Right lung (tissue), 5 donors: ENCODE measurements around the gene IL1RAP. TPM values are rescaled to one million over a fixed set of nuclear protein-coding genes. Genes with fewer than 3 reads are reported as not detected.
"Not testable (repeated sequence)": the region's sequence is repeated elsewhere in the genome, so short reads cannot be mapped to it uniquely, and the experiment has no call there.

Source experiments
- DNase-seq, 2 donors: peaks; one replicate each; pipeline ENCODE4 v3.0.0-alpha.2; 2013
- polyA plus RNA-seq, 5 donors: library from polyadenylated mRNA; unstranded; fragments of 120-200 nt; gene quantifications; one replicate each; pipeline versions ENCODE4 v1.2.1 to v1.2.3, GENCODE V29; 2013; ENCODE audit warnings: inconsistent platforms in 1 of 5, low replicate concordance in 1 of 5; ENCODE audit not compliant: insufficient read length in 5 of 5, insufficient read depth in 1 of 5

IL1RAP gene
- polyA plus RNA-seq, 5 donors: 15.6 to 28.6 (median 21.2) TPM

- no peak for DNase-seq
These were observed 8.4 kb upstream of the IL1RAP start for GRCh38 chr3:190505381-190506003.

GRCh38 chr3:190506271-190506670, 7.6 kb upstream of the IL1RAP start:
- no peak for DNase-seq

GRCh38 chr3:190512666-190513065, 1.2 kb upstream of the IL1RAP start:
- no peak for DNase-seq

GRCh38 chr3:190514413-190515153, 698 bp downstream of the IL1RAP start:
- peak; percentile 48 to 56 for DNase-seq

GRCh38 chr3:190516416-190516815, 2.5 kb downstream of the IL1RAP start:
- DNase-seq: no peak

GRCh38 chr3:190517687-190518086, 3.8 kb downstream of the IL1RAP start:
- DNase-seq: no peak

GRCh38 chr3:190518531-190518930, 4.6 kb downstream of the IL1RAP start:
- DNase-seq: not testable (repeated sequence)

- DNase-seq: no peak
These were observed 6.0 kb downstream of the IL1RAP start for GRCh38 chr3:190519886-190520285.

- DNase-seq: no peak
These were observed 8.1 kb downstream of the IL1RAP start for GRCh38 chr3:190521998-190522397.

- DNase-seq: no peak
These were observed 8.8 kb downstream of the IL1RAP start for GRCh38 chr3:190522621-190523222.

- no peak for DNase-seq
These were observed 11.1 kb downstream of the IL1RAP start for GRCh38 chr3:190524942-190525341.

GRCh38 chr3:190525634-190526033, 11.7 kb downstream of the IL1RAP start:
- DNase-seq: no peak

- DNase-seq: no peak
These were observed 13.2 kb downstream of the IL1RAP start for GRCh38 chr3:190526787-190527762.

- DNase-seq: no peak
These were observed 14.8 kb downstream of the IL1RAP start for GRCh38 chr3:190528706-190529105.

GRCh38 chr3:190531406-190531805, 17.5 kb downstream of the IL1RAP start:
- DNase-seq: no peak

- DNase-seq: no peak
These were observed 18.9 kb downstream of the IL1RAP start for GRCh38 chr3:190532731-190533203.

GRCh38 chr3:190533511-190534281, 19.8 kb downstream of the IL1RAP start:
- DNase-seq: no peak

- no peak for DNase-seq
These were observed 20.5 kb downstream of the IL1RAP start for GRCh38 chr3:190534386-190534785.

- DNase-seq: no peak
These were observed 21.1 kb downstream of the IL1RAP start for GRCh38 chr3:190534986-190535385.

GRCh38 chr3:190537146-190537545, 23.3 kb downstream of the IL1RAP start:
- no peak for DNase-seq

- no peak for DNase-seq
These were observed 24.4 kb downstream of the IL1RAP start for GRCh38 chr3:190538288-190538687.
